Natural killer cell treated with Interleukin-12 subunit alpha and Interleukin-12 subunit beta and Interleukin-15 and Interleukin-18, amount 100 ng/mL, for 72 hours (primary cell): ENCODE measurements around the gene IPO4. TPM values are rescaled to one million over a fixed set of nuclear protein-coding genes. Genes with fewer than 3 reads are reported as not detected.
"Not testable (repeated sequence)": the region's sequence is repeated elsewhere in the genome, so short reads cannot be mapped to it uniquely, and the experiment has no call there.

Source experiments
- ATAC-seq, 2 donors: fragments of 150-1000 bp; cut with Tn5 transposase in 1 of 2; sonication (Bioruptor Pico), chemical (Tn5 transposase) in 1 of 2; 2 replicates each; pipeline ENCODE4 v1.10.0; 2021
- DNase-seq: peaks from one replicate; pipeline ENCODE4 v3.0.0; 2022; ENCODE audit warnings: low spot score
- H3K27ac Mint-ChIP-seq, 2 donors: 1 replicate in 1 of 2; 2 replicates in 1 of 2; pipeline ENCODE4 v1.8.0; 2022; ENCODE audit warnings: mixed read lengths in 2 of 2, mild to moderate bottlenecking in 1 of 2, moderate library complexity in 1 of 2
- H3K27me3 Mint-ChIP-seq, 2 donors: 1 replicate in 1 of 2; 2 replicates in 1 of 2; pipeline ENCODE4 v1.8.0; 2022; ENCODE audit warnings: mixed read lengths in 2 of 2
- H3K36me3 Mint-ChIP-seq: one replicate; pipeline ENCODE4 v1.8.0; 2022; ENCODE audit warnings: mixed read lengths
- H3K4me1 Mint-ChIP-seq, 2 donors: 1 replicate in 1 of 2; 2 replicates in 1 of 2; pipeline ENCODE4 v1.8.0; 2022; ENCODE audit warnings: low read depth in 2 of 2, mixed read lengths in 2 of 2, mild to moderate bottlenecking in 1 of 2
- H3K4me3 Mint-ChIP-seq: one replicate; pipeline ENCODE4 v1.8.0; 2022; ENCODE audit warnings: mixed read lengths
- H3K9me3 Mint-ChIP-seq: 2 replicates; pipeline ENCODE4 v1.8.0; 2022; ENCODE audit warnings: mixed read lengths
- total RNA-seq, 2 donors: library from RNA; stranded (reverse); gene quantifications; one replicate each; pipeline ENCODE4 v1.2.3, GENCODE V29; 2022

The IPO4 gene
- total RNA-seq, 2 donors from 2014 or later = 52.8 to 145 TPM

DNA sequence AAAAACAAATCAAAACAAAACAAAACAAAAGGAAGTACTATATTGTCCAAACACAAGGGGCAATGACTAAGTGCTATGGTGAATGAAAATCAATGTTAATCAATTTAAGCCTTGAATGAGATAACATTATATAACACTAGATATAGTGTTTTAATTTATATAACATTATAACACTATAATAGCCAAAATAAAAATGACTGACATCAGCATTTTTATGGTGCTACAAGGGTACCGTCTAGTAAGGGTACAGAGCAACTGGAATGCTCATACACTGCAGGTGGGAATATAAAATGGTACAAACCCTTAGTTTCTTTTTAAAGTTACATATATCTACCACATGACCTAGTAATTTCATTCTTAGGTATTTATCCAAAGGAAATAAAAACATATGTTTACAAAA lies 37.9 kb upstream of the IPO4 start:
- Mint-ChIP-seq H3K36me3 (peaks cover 12% of the 10 kb centered on the region), H3K9me3 (no peaks in the 10 kb centered on the region), H3K27ac (no peak overlapping the region), H3K27me3 (no peaks in the 10 kb centered on the region), H3K4me3 (no peak overlapping the region), H3K4me1 (peaks cover 10 to 16% of the 10 kb centered on the region in 2 donors)
- no peak for DNase-seq
- no peak for ATAC-seq

DNA sequence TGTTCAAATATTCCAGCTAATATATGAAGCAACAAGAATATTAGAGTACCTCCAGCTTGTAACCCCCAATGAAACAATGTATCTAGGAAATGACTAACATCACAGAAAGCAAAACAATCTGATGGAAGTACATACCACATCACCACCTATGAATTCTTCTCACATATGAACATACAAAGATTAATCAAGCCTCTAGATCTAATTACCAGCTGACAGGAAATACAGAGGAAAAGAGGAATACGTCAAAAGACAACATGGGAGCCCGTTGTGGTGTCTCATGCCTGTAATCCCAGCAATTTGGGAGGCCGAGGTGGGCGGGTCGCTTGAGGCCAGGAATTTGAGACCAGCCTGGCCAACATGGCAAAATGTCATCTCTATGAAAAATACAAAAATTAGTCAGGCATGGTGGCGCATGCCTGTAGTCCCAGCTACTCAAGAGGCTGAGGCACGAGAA lies 36.0 kb upstream of the IPO4 start:
- DNase-seq = no peak
- no peaks in the 10 kb centered on the region for H3K9me3 Mint-ChIP-seq
- H3K36me3 Mint-ChIP-seq = peaks cover 12% of the 10 kb centered on the region
- H3K27ac Mint-ChIP-seq = no peak overlapping the region
- H3K27me3 Mint-ChIP-seq = no peaks in the 10 kb centered on the region
- no peak overlapping the region for H3K4me3 Mint-ChIP-seq
- ATAC-seq = no peak
- H3K4me1 Mint-ChIP-seq = peaks cover 9 to 10% of the 10 kb centered on the region in 2 donors

DNA sequence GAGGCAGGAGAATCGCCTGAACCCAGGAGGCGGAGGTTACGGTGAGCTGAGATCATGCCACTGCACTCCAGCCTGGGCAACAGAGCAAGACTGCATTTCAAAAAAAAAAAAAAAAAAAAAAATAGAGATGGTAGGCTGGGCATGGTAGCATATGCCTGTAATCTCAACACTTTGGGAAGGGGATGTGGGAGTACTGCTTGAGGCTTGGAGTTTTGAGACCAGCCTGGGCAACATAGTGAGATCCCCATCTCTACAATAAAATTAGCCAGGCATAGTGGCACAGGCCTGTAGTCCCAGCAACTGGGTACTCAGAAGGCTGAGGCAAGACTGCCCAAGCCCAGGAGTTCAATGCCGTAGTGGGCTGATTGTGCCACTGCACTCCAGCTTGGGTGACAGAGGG lies 34.4 kb upstream of the IPO4 start:
- not testable (repeated sequence) for H3K4me3 Mint-ChIP-seq, DNase-seq, H3K27ac Mint-ChIP-seq, H3K27me3 Mint-ChIP-seq, ATAC-seq, H3K9me3 Mint-ChIP-seq, H3K4me1 Mint-ChIP-seq
- H3K36me3 Mint-ChIP-seq = peaks cover 12% of the 10 kb centered on the region

DNA sequence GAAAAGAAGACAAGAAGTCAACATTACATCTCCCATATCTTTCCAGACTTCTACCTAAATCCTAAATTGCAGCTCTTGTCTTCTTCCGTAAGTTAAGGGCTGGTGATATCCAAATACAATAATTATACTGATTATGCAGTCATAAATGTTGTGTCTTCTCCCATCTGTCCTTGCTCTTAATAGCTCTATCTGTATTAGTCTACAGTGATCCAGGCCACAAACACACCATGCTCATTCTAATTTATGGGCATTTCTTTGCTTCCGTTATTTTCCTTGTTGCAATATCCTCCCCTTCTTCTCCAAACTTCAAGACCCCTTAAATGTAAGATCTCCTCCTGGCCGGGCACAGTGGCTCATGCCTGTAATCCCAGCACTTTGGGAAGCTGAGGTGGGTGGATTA lies 30.9 kb upstream of the IPO4 start:
- peaks cover 16 to 20% of the 10 kb centered on the region in 2 donors for H3K4me1 Mint-ChIP-seq
- no peak for ATAC-seq

DNA sequence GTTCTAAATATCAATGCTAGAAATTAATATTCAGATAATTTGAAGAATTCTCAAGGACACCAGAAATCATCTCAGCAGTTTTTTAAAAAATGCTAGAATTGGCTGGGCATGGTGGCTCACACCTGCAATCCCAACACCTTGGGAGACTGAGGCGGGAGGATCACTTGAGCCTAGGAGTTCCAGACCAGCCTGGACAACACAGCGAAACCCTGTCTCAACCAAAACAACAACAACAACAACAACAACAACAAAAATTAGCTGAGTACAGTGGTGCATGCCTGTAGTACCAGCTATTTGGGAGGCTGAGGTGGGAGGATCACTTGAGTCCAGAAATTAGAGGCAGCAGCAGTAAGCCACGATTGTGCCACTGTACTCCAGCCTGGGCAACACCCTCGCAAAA lies 30.5 kb upstream of the IPO4 start:
- Mint-ChIP-seq H3K4me3 (no peak overlapping the region), H3K27ac (no peak overlapping the region), H3K4me1 (peaks cover 18 to 25% of the 10 kb centered on the region in 2 donors), H3K36me3 (no peaks in the 10 kb centered on the region), H3K27me3 (no peaks in the 10 kb centered on the region), H3K9me3 (no peaks in the 10 kb centered on the region)
- no peak for ATAC-seq
- no peak for DNase-seq

More for the DNA sequence above, 30.9 kb upstream of the IPO4 start:
- DNase-seq = no peak
- no peak overlapping the region for H3K4me3 Mint-ChIP-seq
- H3K27me3 Mint-ChIP-seq = no peaks in the 10 kb centered on the region
- H3K27ac Mint-ChIP-seq = no peak overlapping the region
- peaks cover 2% of the 10 kb centered on the region for H3K36me3 Mint-ChIP-seq
- no peaks in the 10 kb centered on the region for H3K9me3 Mint-ChIP-seq

DNA sequence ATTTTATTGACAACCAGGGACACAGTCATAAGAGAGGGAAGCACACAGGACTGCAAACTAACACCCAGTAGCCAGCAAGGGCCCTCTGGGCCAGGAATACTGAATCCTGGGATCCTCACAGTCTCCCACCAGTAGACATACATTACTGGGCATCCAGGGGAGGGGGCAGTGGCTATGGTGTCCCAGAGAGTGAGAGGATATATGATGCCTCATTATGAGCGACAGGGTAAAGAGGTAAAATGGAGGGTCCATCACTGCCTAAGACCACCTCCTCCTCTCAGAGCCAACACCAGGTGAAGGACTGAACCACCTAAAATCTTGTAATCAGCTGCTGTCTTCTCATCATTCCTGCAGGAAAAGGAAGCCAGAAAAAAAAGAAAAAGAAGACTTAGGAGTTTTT lies 28.3 kb upstream of the IPO4 start:
- peaks cover 27 to 37% of the 10 kb centered on the region in 2 donors for H3K4me1 Mint-ChIP-seq
- ATAC-seq, H3K27me3 Mint-ChIP-seq, H3K36me3 Mint-ChIP-seq, DNase-seq, H3K9me3 Mint-ChIP-seq, H3K4me3 Mint-ChIP-seq: not testable (repeated sequence)
- peak overlapping the region; percentile 97 to 99 for H3K27ac Mint-ChIP-seq

DNA sequence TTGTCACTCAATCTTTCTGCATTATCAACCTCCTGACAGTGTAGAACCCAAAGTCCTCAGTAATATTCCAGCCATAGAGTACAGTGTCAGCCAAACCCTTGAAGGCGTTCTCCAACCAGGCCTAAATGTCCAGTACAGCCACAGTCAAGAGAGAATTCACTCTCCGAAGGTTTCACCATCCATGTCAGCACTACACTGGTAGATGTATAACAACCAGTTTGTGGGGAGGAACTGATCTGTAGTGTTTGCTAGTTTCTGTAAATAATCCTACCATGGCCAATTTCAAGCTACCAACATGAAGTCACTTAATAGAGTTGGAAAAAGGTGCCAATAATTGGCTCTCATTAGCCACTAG lies 27.7 kb upstream of the IPO4 start:
- Mint-ChIP-seq H3K4me3 (peak overlapping the region; percentile 94), H3K4me1 (peaks cover 31 to 42% of the 10 kb centered on the region in 2 donors), H3K27me3 (no peaks in the 10 kb centered on the region), H3K9me3 (no peaks in the 10 kb centered on the region), H3K36me3 (peaks cover 5% of the 10 kb centered on the region), H3K27ac (peak overlapping the region; percentile 97 to 99)
- no peak for DNase-seq
- no peak for ATAC-seq

DNA sequence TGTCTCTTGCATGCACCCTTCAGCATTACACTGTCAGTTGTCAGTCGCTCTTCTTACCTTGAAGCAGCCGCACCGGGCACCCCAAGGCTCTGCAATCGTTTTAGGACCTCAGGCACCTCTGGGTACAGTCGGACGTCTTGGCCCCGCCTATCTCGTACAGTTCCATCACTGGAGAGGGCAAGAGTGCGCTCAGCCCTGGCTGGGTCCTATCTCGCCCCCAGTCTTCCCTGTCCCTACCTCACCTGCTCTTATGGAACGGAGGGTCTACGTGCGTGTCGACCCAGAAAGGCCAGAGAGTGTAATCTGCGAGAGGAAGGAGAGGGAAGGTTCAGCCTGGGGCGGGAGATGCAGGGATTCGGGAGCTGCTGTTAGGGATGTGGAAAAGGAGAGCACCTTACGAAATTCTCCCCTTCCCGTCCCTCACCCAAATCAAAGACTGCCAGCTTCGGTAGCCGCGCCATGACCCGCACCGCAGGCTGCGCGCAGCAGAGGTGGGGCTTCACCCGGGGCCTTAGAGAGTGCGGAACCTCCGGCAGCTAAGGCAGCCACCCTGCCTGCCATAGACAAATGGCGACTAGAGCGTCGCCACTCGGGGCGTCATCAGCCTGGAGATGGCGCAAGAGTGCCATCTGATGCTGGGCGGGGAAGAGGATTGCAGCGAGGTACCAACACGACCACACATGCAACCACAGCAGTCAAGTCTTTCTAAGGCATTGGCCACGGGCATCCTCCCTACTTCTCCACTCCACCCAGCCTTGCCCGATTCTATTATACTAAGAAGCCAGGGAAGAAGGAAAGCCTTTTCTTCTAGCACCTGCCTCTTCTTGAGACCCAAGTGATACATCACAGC lies 27.1 kb upstream of the IPO4 start, which contains the start of gene MDP1:
Gene MDP1 (minus strand): TSS at position 572 of the 850 bp plus-strand sequence. CDS start 111 bp downstream, at position 461.
- Mint-ChIP-seq H3K36me3 (peaks cover 7% of the 10 kb centered on the region), H3K27me3 (no peaks in the 10 kb centered on the region), H3K9me3 (no peaks in the 10 kb centered on the region), H3K4me3 (peak within 1 kb of the TSS; percentile 94), H3K4me1 (peaks cover 34 to 43% of the 10 kb centered on the region in 2 donors), H3K27ac (peak within 1 kb of the TSS; percentile 97 to 99)
- DNase-seq = peak; percentile 88
- ATAC-seq = peak; percentile 84 to 85

DNA sequence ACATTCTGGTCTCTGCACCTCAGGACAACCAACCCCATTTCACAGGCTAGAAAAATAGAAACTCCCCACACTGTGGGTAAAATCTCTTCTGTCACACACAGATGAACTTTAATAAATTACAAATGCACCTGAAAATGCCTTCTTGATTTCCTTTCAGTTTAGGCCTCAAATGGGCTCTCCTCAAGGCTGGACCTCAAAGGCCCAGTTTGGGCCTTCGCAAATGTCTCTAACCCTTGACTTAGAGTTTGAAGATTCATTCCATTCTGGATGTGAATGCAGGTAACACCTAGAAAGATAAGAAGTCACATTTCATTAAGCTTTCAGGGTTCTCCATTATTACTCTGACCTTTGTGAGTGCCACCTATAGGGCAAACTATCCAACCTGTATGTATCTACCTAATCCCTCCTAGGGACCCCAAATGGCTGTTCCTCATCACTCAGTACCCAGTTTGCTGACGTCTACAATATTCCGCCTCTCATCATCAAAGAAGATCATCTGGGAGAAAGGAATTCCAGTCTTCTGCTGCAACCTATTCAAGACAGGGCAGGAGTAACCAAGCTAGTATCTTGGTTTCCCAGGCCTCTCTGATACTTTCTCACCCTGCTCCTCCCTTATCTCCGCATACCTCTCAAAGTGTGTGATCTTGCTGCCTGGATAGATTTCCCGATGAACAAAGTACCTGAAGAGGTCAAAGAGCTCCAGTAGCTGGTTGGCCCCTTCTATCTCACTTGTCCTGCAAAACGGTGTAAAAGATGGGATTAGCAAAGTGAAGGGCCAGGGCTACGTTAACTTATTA lies 25.4 kb upstream of the IPO4 start:
- H3K27ac Mint-ChIP-seq = peak overlapping the region; percentile 97 to 99
- ATAC-seq = no peak
- H3K4me1 Mint-ChIP-seq = peaks cover 41 to 49% of the 10 kb centered on the region in 2 donors
- no peaks in the 10 kb centered on the region for H3K27me3 Mint-ChIP-seq
- peak overlapping the region; percentile 98 for H3K4me3 Mint-ChIP-seq
- DNase-seq = no peak
- H3K36me3 Mint-ChIP-seq = peaks cover 16% of the 10 kb centered on the region
- H3K9me3 Mint-ChIP-seq = no peaks in the 10 kb centered on the region

DNA sequence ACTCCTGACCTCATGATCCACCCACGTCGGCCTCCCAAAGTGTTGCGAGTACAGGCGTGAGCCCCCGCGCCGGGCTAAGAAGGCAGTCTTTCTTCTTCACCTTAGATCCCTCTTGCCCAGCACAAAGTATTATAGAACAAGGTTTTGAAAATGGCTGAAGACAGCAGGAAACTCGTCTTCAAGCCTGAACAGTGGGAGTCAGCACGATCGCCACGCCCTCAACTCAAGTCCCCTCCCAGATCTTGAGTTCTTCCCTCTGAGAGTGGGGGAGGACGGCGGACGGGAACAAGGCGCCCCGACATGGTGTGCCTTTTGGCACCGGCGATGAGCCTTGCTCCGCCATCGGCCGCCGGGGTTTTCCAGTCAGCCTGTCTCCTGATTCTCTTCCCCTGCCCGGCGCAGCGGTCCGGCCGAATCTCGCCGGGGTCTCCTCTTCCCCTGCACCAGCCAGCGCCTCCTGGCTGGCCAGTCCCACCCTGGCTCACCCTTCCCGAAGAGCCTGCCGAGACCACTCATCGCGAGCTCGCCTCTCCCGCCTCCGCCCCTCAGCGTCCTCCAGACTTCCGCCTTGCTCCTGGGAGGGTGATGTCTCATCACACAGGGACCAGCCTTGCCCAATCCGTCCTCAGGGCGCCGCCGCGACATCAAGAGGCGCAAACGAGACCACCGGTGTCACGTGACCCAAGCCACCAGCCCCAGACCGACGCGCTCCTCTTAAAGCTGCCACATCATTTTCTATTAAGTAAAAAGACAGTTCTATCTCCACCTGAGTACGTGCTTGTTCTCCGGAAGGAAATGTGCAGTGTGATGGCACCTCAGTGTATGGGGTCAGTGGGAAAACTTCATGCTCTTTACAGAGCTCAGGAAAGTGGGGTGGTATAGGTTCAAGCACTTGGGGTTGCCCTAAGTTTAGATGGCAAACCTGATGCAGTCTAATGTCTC lies 24.6 kb upstream of the IPO4 start, which contains the start of gene CHMP4A:
Gene CHMP4A (minus strand): TSS at position 565 of the 942 bp plus-strand sequence. CDS start 49 bp downstream, at position 516.
- Mint-ChIP-seq H3K36me3 (peaks cover 16% of the 10 kb centered on the region), H3K27me3 (no peaks in the 10 kb centered on the region), H3K4me3 (peak within 1 kb of the TSS; percentile 98), H3K9me3 (no peaks in the 10 kb centered on the region), H3K27ac (peak within 1 kb of the TSS; percentile 97 to 99), H3K4me1 (peaks cover 41 to 49% of the 10 kb centered on the region in 2 donors)
- ATAC-seq (peak; percentile 90 to 94), DNase-seq (peak; percentile 99)

DNA sequence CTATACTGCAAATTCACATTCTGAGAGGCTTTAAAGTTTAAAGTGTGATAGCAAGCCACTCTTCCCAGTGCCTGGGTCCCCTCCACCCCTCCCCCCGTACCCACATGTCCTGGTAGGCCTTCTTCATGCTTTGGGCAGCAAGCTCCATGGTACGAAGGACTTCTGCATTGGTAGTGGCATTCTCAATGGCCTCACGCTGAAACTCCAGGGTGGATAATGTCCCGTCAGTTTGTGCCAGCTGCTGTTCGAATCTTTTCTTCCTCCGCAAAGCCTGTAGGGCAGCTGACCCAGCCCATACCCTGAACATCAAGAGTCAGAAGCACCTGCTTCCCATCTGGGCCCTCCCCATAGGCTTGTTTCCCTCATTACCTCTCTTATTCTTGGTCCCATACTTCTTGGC lies 22.7 kb upstream of the IPO4 start:
- Mint-ChIP-seq H3K4me1 (peaks cover 50 to 59% of the 10 kb centered on the region in 2 donors), H3K9me3 (no peaks in the 10 kb centered on the region), H3K27ac (peak overlapping the region; percentile 97 to 99), H3K36me3 (peaks cover 25% of the 10 kb centered on the region), H3K4me3 (no peak overlapping the region), H3K27me3 (no peaks in the 10 kb centered on the region)
- DNase-seq = no peak
- no peak for ATAC-seq

DNA sequence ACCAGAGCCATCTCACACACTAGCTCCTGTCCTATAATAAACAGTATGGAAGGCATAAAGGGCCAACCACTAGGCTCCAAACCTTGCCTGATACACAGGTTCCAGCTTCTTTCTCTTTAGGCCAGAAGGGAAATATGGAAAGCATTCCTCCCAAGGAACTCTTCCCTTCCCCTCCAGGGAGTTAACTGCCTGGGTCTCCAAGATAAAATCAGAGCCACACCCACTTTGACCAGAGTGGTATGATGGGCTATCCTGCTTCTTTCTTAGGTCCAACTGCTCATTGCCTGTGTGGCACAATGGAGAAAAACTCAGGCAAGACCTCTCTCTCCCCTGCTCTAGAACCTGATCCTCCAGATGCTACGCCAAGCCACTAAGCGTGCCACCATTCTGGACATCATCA lies 19.0 kb upstream of the IPO4 start:
- H3K9me3 Mint-ChIP-seq = no peaks in the 10 kb centered on the region
- H3K4me3 Mint-ChIP-seq = no peak overlapping the region
- peak overlapping the region; percentile 23 to 40 for H3K27ac Mint-ChIP-seq
- peaks cover 42 to 45% of the 10 kb centered on the region in 2 donors for H3K4me1 Mint-ChIP-seq
- H3K36me3 Mint-ChIP-seq = peaks cover 45% of the 10 kb centered on the region
- no peak for ATAC-seq
- DNase-seq = no peak
- H3K27me3 Mint-ChIP-seq = no peaks in the 10 kb centered on the region

DNA sequence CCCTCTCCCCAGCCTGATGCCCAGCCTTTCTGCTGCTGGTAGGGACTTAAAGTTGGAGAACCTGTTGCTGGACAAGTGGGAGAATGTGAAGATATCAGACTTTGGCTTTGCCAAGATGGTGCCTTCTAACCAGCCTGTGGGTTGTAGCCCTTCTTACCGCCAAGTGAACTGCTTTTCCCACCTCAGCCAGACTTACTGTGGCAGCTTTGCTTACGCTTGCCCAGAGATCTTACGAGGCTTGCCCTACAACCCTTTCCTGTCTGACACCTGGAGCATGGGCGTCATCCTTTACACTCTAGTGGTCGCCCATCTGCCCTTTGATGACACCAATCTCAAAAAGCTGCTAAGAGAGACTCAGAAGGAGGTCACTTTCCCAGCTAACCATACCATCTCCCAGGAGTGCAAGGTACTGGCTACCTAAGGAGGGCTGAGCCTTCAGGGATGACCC lies 18.5 kb upstream of the IPO4 start:
- H3K27ac Mint-ChIP-seq = peak overlapping the region; percentile 23 to 40
- H3K4me1 Mint-ChIP-seq = peaks cover 43 to 45% of the 10 kb centered on the region in 2 donors

More for the DNA sequence above, 18.5 kb upstream of the IPO4 start:
- ATAC-seq = peak in 1 of 2 donors; percentile 60
- no peak for DNase-seq
- H3K4me3 Mint-ChIP-seq = no peak overlapping the region
- no peaks in the 10 kb centered on the region for H3K9me3 Mint-ChIP-seq
- peaks cover 49% of the 10 kb centered on the region for H3K36me3 Mint-ChIP-seq
- no peaks in the 10 kb centered on the region for H3K27me3 Mint-ChIP-seq
